ENCODE data around the gene COL27A1.

The COL27A1 gene

GRCh38 chr9:114193090-114193489 lies 37.8 kb downstream of the COL27A1 start:
- Histone ChIP-seq H3K36me3 (ENCODE audit: control insufficient read depth in 2 of 2, insufficient read depth in 1 of 2, low read length in 2 of 2) (no peaks in the 10 kb centered on the region), H3K4me1 (ENCODE audit: control insufficient read depth, insufficient read depth, low read length) (no peaks in the 10 kb centered on the region), H3K9me3 (ENCODE audit: control insufficient read depth, insufficient read depth, low read depth, low read length) (no peaks in the 10 kb centered on the region), H3K27ac (ENCODE audit: extremely low read depth, low read depth, low read length) (no peak overlapping the region), H3K4me3 (ENCODE audit: low read depth, low read length) (no peak overlapping the region)
- ChIA-PET POLR2A (no interaction called here), CTCF (no interaction called here)
- TF ChIP-seq ZNF518A (tag by site-specific recombination; conservative IDR thresholded peaks at IDR 0.05; ENCODE audit: low read depth) (no peak), ZNF184 (tag by site-specific recombination; IDR thresholded peaks at IDR 0.05) (no peak), ZNF211 (tag by site-specific recombination; IDR thresholded peaks at IDR 0.05; ENCODE audit: low read depth) (no peak), ZNF785 (tag by site-specific recombination; IDR thresholded peaks at IDR 0.05) (no peak), ZNF354C (tag by site-specific recombination; IDR thresholded peaks at IDR 0.05; ENCODE audit: borderline replicate concordance, low read depth) (no peak), ZNF654 (tag by site-specific recombination; IDR thresholded peaks at IDR 0.05; ENCODE audit: low read depth) (no peak), ZNF600 (tag by site-specific recombination; IDR thresholded peaks at IDR 0.05) (no peak), ZNF292 (tag by site-specific recombination; IDR thresholded peaks at IDR 0.05; ENCODE audit: borderline replicate concordance, low read depth) (no peak), ZNF335 (tag by site-specific recombination; conservative IDR thresholded peaks at IDR 0.05) (no peak), TCF7L2 (IDR thresholded peaks at IDR 0.05; ENCODE audit: borderline replicate concordance, low read depth, low read length) (no peak)
- TF ChIP-seq, protein P1, sequence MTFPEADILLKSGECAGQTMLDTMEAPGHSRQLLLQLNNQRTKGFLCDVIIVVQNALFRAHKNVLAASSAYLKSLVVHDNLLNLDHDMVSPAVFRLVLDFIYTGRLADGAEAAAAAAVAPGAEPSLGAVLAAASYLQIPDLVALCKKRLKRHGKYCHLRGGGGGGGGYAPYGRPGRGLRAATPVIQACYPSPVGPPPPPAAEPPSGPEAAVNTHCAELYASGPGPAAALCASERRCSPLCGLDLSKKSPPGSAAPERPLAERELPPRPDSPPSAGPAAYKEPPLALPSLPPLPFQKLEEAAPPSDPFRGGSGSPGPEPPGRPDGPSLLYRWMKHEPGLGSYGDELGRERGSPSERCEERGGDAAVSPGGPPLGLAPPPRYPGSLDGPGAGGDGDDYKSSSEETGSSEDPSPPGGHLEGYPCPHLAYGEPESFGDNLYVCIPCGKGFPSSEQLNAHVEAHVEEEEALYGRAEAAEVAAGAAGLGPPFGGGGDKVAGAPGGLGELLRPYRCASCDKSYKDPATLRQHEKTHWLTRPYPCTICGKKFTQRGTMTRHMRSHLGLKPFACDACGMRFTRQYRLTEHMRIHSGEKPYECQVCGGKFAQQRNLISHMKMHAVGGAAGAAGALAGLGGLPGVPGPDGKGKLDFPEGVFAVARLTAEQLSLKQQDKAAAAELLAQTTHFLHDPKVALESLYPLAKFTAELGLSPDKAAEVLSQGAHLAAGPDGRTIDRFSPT (tag by site-specific recombination; IDR thresholded peaks at IDR 0.05) = no peak
- TF ChIP-seq, protein P2, sequence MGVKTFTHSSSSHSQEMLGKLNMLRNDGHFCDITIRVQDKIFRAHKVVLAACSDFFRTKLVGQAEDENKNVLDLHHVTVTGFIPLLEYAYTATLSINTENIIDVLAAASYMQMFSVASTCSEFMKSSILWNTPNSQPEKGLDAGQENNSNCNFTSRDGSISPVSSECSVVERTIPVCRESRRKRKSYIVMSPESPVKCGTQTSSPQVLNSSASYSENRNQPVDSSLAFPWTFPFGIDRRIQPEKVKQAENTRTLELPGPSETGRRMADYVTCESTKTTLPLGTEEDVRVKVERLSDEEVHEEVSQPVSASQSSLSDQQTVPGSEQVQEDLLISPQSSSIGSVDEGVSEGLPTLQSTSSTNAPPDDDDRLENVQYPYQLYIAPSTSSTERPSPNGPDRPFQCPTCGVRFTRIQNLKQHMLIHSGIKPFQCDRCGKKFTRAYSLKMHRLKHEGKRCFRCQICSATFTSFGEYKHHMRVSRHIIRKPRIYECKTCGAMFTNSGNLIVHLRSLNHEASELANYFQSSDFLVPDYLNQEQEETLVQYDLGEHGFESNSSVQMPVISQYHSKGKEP (tag by site-specific recombination; IDR thresholded peaks at IDR 0.05) = no peak
- TF ChIP-seq, protein P3, sequence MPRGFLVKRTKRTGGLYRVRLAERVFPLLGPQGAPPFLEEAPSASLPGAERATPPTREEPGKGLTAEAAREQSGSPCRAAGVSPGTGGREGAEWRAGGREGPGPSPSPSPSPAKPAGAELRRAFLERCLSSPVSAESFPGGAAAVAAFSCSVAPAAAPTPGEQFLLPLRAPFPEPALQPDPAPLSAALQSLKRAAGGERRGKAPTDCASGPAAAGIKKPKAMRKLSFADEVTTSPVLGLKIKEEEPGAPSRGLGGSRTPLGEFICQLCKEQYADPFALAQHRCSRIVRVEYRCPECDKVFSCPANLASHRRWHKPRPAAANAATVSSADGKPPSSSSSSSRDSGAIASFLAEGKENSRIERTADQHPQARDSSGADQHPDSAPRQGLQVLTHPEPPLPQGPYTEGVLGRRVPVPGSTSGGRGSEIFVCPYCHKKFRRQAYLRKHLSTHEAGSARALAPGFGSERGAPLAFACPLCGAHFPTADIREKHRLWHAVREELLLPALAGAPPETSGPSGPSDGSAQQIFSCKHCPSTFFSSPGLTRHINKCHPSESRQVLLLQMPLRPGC (tag by site-specific recombination; IDR thresholded peaks at IDR 0.05) = no peak

DNA sequence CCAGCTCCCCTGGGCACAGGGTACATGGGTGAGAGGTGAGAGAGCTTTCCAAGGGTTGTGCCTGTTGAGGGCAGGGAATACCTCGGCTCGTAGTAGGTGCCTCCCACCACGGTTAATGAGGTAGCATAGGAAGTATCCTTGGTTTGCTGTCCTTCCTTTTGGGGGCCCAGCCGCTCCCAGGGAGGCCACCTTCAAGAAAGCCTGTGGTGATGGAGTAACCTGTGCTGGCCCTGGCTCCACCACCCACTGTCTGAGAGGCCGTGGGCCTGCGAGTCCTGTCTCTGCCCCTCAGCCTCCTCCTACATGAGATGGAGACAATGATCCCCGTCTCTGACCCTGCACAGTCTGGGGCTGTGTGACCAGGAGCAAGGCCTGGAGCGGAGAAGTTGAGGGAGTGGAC lies 40.8 kb downstream of the COL27A1 start:
- no peak overlapping the region for H3K27ac ChIP-seq (ENCODE audit: extremely low read depth, low read depth, low read length)
- CTCF ChIA-PET = interaction anchor here (1.3 kb wide), 1 partner anchor 88 kb away, joined by 3 read pairs; no protein-coding TSS in a partner anchor
- POLR2A ChIA-PET = no interaction called here
- no peak overlapping the region for H3K4me3 ChIP-seq (ENCODE audit: low read depth, low read length)
- H3K9me3 ChIP-seq (ENCODE audit: control insufficient read depth, insufficient read depth, low read depth, low read length) = no peaks in the 10 kb centered on the region
- TF ChIP-seq ZNF837 (tag by site-specific recombination; IDR thresholded peaks at IDR 0.05) (no peak), ZNF654 (tag by site-specific recombination; IDR thresholded peaks at IDR 0.05; ENCODE audit: low read depth) (no peak), ZNF626 (tag by site-specific recombination; IDR thresholded peaks at IDR 0.05) (no peak), SP7 (tag by site-specific recombination; IDR thresholded peaks at IDR 0.05) (no peak), ZNF335 (tag by site-specific recombination; conservative IDR thresholded peaks at IDR 0.05) (no peak), TCF7L2 (IDR thresholded peaks at IDR 0.05; ENCODE audit: borderline replicate concordance, low read depth, low read length) (no peak), TRIM28 (IDR thresholded peaks at IDR 0.05; ENCODE audit: borderline replicate concordance, low read length) (no peak), SCRT1 (tag by site-specific recombination; IDR thresholded peaks at IDR 0.05; ENCODE audit: borderline replicate concordance) (no peak), ZNF221 (tag by site-specific recombination; IDR thresholded peaks at IDR 0.05; ENCODE audit: borderline replicate concordance) (no peak), ZNF660 (tag by site-specific recombination; IDR thresholded peaks at IDR 0.05) (no peak), PRDM1 (tag by site-specific recombination; IDR thresholded peaks at IDR 0.05) (no peak), ZNF747 (tag by site-specific recombination; IDR thresholded peaks at IDR 0.05) (no peak), EGR2 (tag by site-specific recombination; IDR thresholded peaks at IDR 0.05; ENCODE audit: low read depth) (no peak), ZNF521 (tag by site-specific recombination; IDR thresholded peaks at IDR 0.05) (no peak), ZNF174 (tag by site-specific recombination; IDR thresholded peaks at IDR 0.05) (no peak), ZNF239 (tag by site-specific recombination; IDR thresholded peaks at IDR 0.05) (no peak)
- no peaks in the 10 kb centered on the region for H3K36me3 ChIP-seq (ENCODE audit: control insufficient read depth in 2 of 2, insufficient read depth in 1 of 2, low read length in 2 of 2)
- no peaks in the 10 kb centered on the region for H3K4me1 ChIP-seq (ENCODE audit: control insufficient read depth, insufficient read depth, low read length)

All from HEK293 (cell line).